Gastroesophageal sphincter (tissue), 4 donors: ENCODE measurements around the gene MATK. TPM values are rescaled to one million over a fixed set of nuclear protein-coding genes. Genes with fewer than 3 reads are reported as not detected.
A peak's percentile ranks its signal among the peaks of the same experiment; 100 is the strongest.

Experiments
- ATAC-seq: fragments of 150-250 bp; one replicate; pipeline ENCODE4 v1.9.1; 2016; ENCODE audit warnings: mild to moderate bottlenecking, moderate library complexity
- H3K27ac ChIP-seq, 4 donors: fragments of 200-600 bp; sonication (generic) in 3 of 4; 1 replicate in 3 of 4; 2 replicates in 1 of 4; pipeline ENCODE4 v1.5.1; 2016 to 2019
- H3K27me3 ChIP-seq: fragments of 200-600 bp; sonication (generic); one replicate; pipeline ENCODE4 v1.5.1; 2019
- H3K36me3 ChIP-seq, 2 donors: fragments of 200-600 bp; sonication (generic); one replicate each; pipeline ENCODE4 v1.5.1; 2019; ENCODE audit warnings: control low read depth in 1 of 2
- H3K4me1 ChIP-seq, 3 donors: fragments of 200-600 bp; sonication (generic); 1 replicate in 2 of 3; 2 replicates in 1 of 3; pipeline ENCODE4 v1.5.1; 2016 to 2019; ENCODE audit warnings: control low read depth in 2 of 3
- H3K4me3 ChIP-seq, 2 donors: fragments of 200-600 bp; sonication (generic); one replicate each; pipeline ENCODE4 v1.5.1; 2019; ENCODE audit warnings: mild to moderate bottlenecking in 1 of 2, moderate library complexity in 1 of 2
- H3K9me3 ChIP-seq, 3 donors: fragments of 200-600 bp; sonication (generic); one replicate each; pipeline ENCODE4 v1.5.1; 2017 to 2019; ENCODE audit warnings: control low read depth in 2 of 3
- CTCF ChIP-seq, 4 experiments: fragments of 200-600 bp in 2 of 4; fragments of 450-650 bp in 2 of 4; sonication (generic) in 1 of 4; IDR thresholded peaks; one replicate each; pipeline ENCODE4 v1.5.1; 2017 to 2019; ENCODE audit warnings: antibody characterized with exemption in 4 of 4, mild to moderate bottlenecking in 2 of 4, moderate library complexity in 2 of 4
- EP300 ChIP-seq: sonication (generic); formaldehyde crosslinking; IDR thresholded peaks from one replicate; pipeline ENCODE4 v1.6.1; 2017; ENCODE audit warnings: antibody characterized with exemption, mild to moderate bottlenecking
- POLR2A ChIP-seq, 2 donors: fragments of 450-650 bp; IDR thresholded peaks; one replicate each; pipeline ENCODE4 v1.6.1; 2017; ENCODE audit warnings: antibody characterized with exemption in 2 of 2, mild to moderate bottlenecking in 2 of 2, moderate library complexity in 1 of 2
- POLR2AphosphoS5 ChIP-seq: sonication (generic); formaldehyde crosslinking; IDR thresholded peaks from one replicate; pipeline ENCODE4 v1.6.1; 2017; ENCODE audit warnings: antibody characterized with exemption
- WGBS, 2 donors: methylation state at CpG; one replicate each; pipeline ENCODE4 v1.1.5; 2018; ENCODE audit warnings: low coverage in 1 of 2; 5-methylcytosine and 5-hydroxymethylcytosine counted together
- total RNA-seq, 4 donors: library from RNA; depleted of rRNA; stranded (reverse); fragments of >200 nt; gene quantifications; one replicate each; pipeline ENCODE4 v1.1.0, GENCODE V29; 2016

MATK gene
- total RNA-seq, result 1 to 10 TPM in 3 of 4 donors, under 1 TPM in 1; 0.47 to 5.0 (median 1.7) TPM

- Histone ChIP-seq H3K27me3 (peaks cover 79% of the 10 kb centered on the region), H3K4me3 (peak within 1 kb of the TSS in 1 of 2 donors; percentile 42)
- ATAC-seq, result no peak
Observed at GRCh38 chr19:3785938-3786824, at the start of gene MATK. Gene MATK, minus strand, starts transcription at chr19:3786381. Its CDS starts 1,246 bp downstream, at chr19:3785135.

GRCh38 chr19:3835055-3835435 is 48.9 kb upstream of the MATK start:
- Histone ChIP-seq H3K9me3 (no peaks in the 10 kb centered on the region), H3K27ac (no peak overlapping the region), H3K27me3 (peaks cover 47% of the 10 kb centered on the region), H3K4me3 (no peak overlapping the region), H3K36me3 (no peaks in the 10 kb centered on the region), H3K4me1 (no peaks in the 10 kb centered on the region)
- WGBS, 2 donors, result 72 to 78% methylated on average over 3 to 7 of the region's 9 CpGs
- ATAC-seq, result no peak
- TF ChIP-seq EP300 (no peak), POLR2AphosphoS5 (no peak), POLR2A (IDR thresholded peaks at IDR 0.05) (no peak), CTCF (IDR thresholded peaks at IDR 0.05) (no peak)

More at GRCh38 chr19:3785938-3786824, at the start of gene MATK:
- Histone ChIP-seq H3K9me3 (peaks cover 0 to 29% (median 2%) of the 10 kb centered on the region in 3 donors), H3K27ac (no peak within 1 kb of the TSS), H3K36me3 (no peaks in the 10 kb centered on the region), H3K4me1 (peaks cover 0 to 13% (median 0%) of the 10 kb centered on the region in 3 donors)
- TF ChIP-seq POLR2AphosphoS5, result no peak
- no peak for TF ChIP-seq CTCF (IDR thresholded peaks at IDR 0.05)
- no peak for TF ChIP-seq POLR2A (IDR thresholded peaks at IDR 0.05)
- no peak for TF ChIP-seq EP300
- 36 to 43% methylated on average over 3 to 4 of the region's 101 CpGs for WGBS, 2 donors

- no peak overlapping the region for H3K27ac ChIP-seq
- no peaks in the 10 kb centered on the region for H3K36me3 ChIP-seq
- peaks cover 47% of the 10 kb centered on the region for H3K27me3 ChIP-seq
- no peak for TF ChIP-seq CTCF (IDR thresholded peaks at IDR 0.05)
- no peak for TF ChIP-seq EP300
- no peak for TF ChIP-seq POLR2AphosphoS5
- TF ChIP-seq POLR2A (IDR thresholded peaks at IDR 0.05), result no peak
- ATAC-seq, result no peak
- H3K9me3 ChIP-seq, result no peaks in the 10 kb centered on the region
- no peak overlapping the region for H3K4me3 ChIP-seq
- WGBS, 2 donors, result 100% methylated on average over 3 of the region's 35 CpGs; no CpG with 5 or more reads in 1 of the 2 donors
- no peaks in the 10 kb centered on the region for H3K4me1 ChIP-seq
Observed at GRCh38 chr19:3834349-3835054, 48.3 kb upstream of the MATK start.

GRCh38 chr19:3833578-3834348 is 47.6 kb upstream of the MATK start:
- Histone ChIP-seq H3K27me3 (peaks cover 47% of the 10 kb centered on the region), H3K27ac (no peak overlapping the region), H3K9me3 (no peaks in the 10 kb centered on the region), H3K4me3 (no peak overlapping the region), H3K4me1 (no peaks in the 10 kb centered on the region), H3K36me3 (no peaks in the 10 kb centered on the region)
- no peak for ATAC-seq
- WGBS, 2 donors, result 50 to 60% methylated on average over 7 to 13 of the region's 34 CpGs
- no peak for TF ChIP-seq EP300
- no peak for TF ChIP-seq CTCF (IDR thresholded peaks at IDR 0.05)
- no peak for TF ChIP-seq POLR2A (IDR thresholded peaks at IDR 0.05)
- TF ChIP-seq POLR2AphosphoS5, result no peak
